Fibroblast of lung (primary cell): ENCODE measurements around the gene KAT7. TPM values are rescaled to one million over a fixed set of nuclear protein-coding genes. Genes with fewer than 3 reads are reported as not detected.

Experiments
- DNase-seq, 2 donors: peaks; one replicate each; pipeline versions ENCODE4 v3.0.0 to v3.0.0-alpha.2; 2010; ENCODE audit warnings: low read depth in 2 of 2
- H2AFZ ChIP-seq: 2 replicates; pipeline ENCODE4 v1.5.1; 2012; ENCODE audit warnings: low read length, control low read depth, inconsistent platforms
- H3K27ac ChIP-seq: 2 replicates; pipeline ENCODE4 v1.5.1; 2011; ENCODE audit warnings: low read length, control low read depth; ENCODE audit not compliant: insufficient read depth
- H3K27me3 ChIP-seq: 2 replicates; pipeline ENCODE4 v1.5.1; 2011; ENCODE audit warnings: mild to moderate bottlenecking, low read length; ENCODE audit not compliant: control insufficient read depth, insufficient read depth
- H3K36me3 ChIP-seq: 2 replicates; pipeline ENCODE4 v1.5.1; 2011; ENCODE audit warnings: low read length; ENCODE audit not compliant: control insufficient read depth, insufficient read depth
- H3K4me1 ChIP-seq: 2 replicates; pipeline ENCODE4 v1.5.1; 2011; ENCODE audit warnings: low read length; ENCODE audit not compliant: control insufficient read depth, insufficient read depth; ENCODE audit errors: extremely low read depth
- H3K4me2 ChIP-seq: 2 replicates; pipeline ENCODE4 v1.5.1; 2011; ENCODE audit warnings: low read length, control low read depth; ENCODE audit not compliant: insufficient read depth; ENCODE audit errors: extremely low read depth
- H3K4me3 ChIP-seq, 4 experiments: fragments of 200-600 bp in 1 of 4; sonication (generic) in 1 of 4; replicated peaks in 1 of 4; 2 replicates each; pipeline ENCODE4 v1.5.1; 2011 to 2016; ENCODE audit warnings: low read length in 4 of 4, low read depth in 3 of 4, mild to moderate bottlenecking in 3 of 4, control low read depth in 2 of 4, inconsistent platforms in 1 of 4, mixed read lengths in 1 of 4; ENCODE audit not compliant: insufficient read depth in 1 of 4; ENCODE audit errors: control extremely low read depth in 1 of 4
- H3K79me2 ChIP-seq: 2 replicates; pipeline ENCODE4 v1.5.1; 2012; ENCODE audit warnings: mild to moderate bottlenecking, low read length, inconsistent platforms; ENCODE audit not compliant: control insufficient read depth, insufficient read depth
- H3K9ac ChIP-seq: 2 replicates; pipeline ENCODE4 v1.5.1; 2011; ENCODE audit warnings: mild to moderate bottlenecking, low read length, control low read depth; ENCODE audit not compliant: insufficient read depth
- H3K9me3 ChIP-seq: 2 replicates; pipeline ENCODE4 v1.5.1; 2012; ENCODE audit warnings: low read depth, low read length; ENCODE audit not compliant: control insufficient read depth, insufficient read depth
- H4K20me1 ChIP-seq: 2 replicates; pipeline ENCODE4 v1.5.1; 2011; ENCODE audit warnings: low read length; ENCODE audit not compliant: control insufficient read depth, insufficient read depth; ENCODE audit errors: extremely low read depth
- EZH2 ChIP-seq: IDR thresholded peaks from 2 replicates; pipeline ENCODE4 v1.5.1; 2012; ENCODE audit warnings: low read length, control low read depth, mild to moderate bottlenecking; ENCODE audit errors: missing control alignments
- polyA plus RNA-seq, 2 donors: library from polyadenylated mRNA; depleted of rRNA in 1 of 2; stranded (reverse) in 1 of 2; unstranded in 1 of 2; fragments of >200 nt; gene quantifications; 2 replicates each; pipeline ENCODE4 v1.2.1, GENCODE V29; 2011 to 2012; ENCODE audit warnings: missing spikeins in 1 of 2
- total RNA-seq: library from RNA; depleted of rRNA; stranded (reverse); fragments of >200 nt; gene quantifications from 2 replicates; pipeline ENCODE4 v1.2.1, GENCODE V29; 2014
- TF ChIP-seq, protein P1 (sequence below), 2 donors: IDR thresholded peaks in 1 of 2; conservative IDR thresholded peaks in 1 of 2; 1 replicate in 1 of 2; 2 replicates in 1 of 2; pipeline ENCODE4 v1.5.1; 2011 to 2012; ENCODE audit warnings: low read length in 2 of 2, control low read depth in 1 of 2, inconsistent platforms in 1 of 2, low read depth in 1 of 2, mild to moderate bottlenecking in 1 of 2

The KAT7 gene
- total and polyA plus RNA-seq, 2 donors (not counting 1 experiment from before 2014, with no cell fraction given): 25.6 to 35.5 TPM

DNA sequence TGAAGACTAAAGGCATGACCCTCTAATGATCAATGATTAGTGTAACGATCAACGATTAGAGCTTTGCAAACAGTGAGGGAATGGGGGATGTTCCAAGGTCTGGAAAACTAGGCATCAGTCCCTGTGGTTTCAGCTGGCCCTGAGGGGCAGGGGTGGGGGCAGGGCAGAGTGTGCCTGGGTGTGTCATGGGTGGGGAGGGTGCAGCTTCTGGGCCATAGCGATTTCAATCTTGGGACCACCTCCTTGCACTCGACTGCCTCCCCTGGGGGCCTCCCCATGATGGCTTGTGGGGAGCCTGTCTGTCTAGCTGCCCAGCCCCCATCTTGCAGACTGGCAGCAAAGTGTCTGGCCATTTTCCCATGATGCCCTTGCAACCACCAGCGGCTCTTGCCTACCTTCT is 51.0 kb downstream of the KAT7 start:
- H3K4me1 ChIP-seq: peaks cover 12% of the 10 kb centered on the region
- TF ChIP-seq, protein P1, sequence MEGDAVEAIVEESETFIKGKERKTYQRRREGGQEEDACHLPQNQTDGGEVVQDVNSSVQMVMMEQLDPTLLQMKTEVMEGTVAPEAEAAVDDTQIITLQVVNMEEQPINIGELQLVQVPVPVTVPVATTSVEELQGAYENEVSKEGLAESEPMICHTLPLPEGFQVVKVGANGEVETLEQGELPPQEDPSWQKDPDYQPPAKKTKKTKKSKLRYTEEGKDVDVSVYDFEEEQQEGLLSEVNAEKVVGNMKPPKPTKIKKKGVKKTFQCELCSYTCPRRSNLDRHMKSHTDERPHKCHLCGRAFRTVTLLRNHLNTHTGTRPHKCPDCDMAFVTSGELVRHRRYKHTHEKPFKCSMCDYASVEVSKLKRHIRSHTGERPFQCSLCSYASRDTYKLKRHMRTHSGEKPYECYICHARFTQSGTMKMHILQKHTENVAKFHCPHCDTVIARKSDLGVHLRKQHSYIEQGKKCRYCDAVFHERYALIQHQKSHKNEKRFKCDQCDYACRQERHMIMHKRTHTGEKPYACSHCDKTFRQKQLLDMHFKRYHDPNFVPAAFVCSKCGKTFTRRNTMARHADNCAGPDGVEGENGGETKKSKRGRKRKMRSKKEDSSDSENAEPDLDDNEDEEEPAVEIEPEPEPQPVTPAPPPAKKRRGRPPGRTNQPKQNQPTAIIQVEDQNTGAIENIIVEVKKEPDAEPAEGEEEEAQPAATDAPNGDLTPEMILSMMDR (conservative IDR thresholded peaks at IDR 0.05 in 1 of 2, IDR thresholded peaks at IDR 0.05 in 1 of 2; ENCODE audit: low read depth in 1 of 2, low read length in 2 of 2): no peak
- TF ChIP-seq EZH2: no peak
- no peaks in the 10 kb centered on the region for H3K9me3 ChIP-seq
- no peak overlapping the region for H3K27ac ChIP-seq
- H4K20me1 ChIP-seq: no peaks in the 10 kb centered on the region
- H3K36me3 ChIP-seq: no peaks in the 10 kb centered on the region
- no peaks in the 10 kb centered on the region for H3K79me2 ChIP-seq
- H3K27me3 ChIP-seq: no peaks in the 10 kb centered on the region
- no peak overlapping the region for H3K4me2 ChIP-seq
- H3K4me3 ChIP-seq: no peak overlapping the region
- H3K9ac ChIP-seq: no peak overlapping the region
- DNase-seq: no peak
- no peak overlapping the region for H2AFZ ChIP-seq

DNA sequence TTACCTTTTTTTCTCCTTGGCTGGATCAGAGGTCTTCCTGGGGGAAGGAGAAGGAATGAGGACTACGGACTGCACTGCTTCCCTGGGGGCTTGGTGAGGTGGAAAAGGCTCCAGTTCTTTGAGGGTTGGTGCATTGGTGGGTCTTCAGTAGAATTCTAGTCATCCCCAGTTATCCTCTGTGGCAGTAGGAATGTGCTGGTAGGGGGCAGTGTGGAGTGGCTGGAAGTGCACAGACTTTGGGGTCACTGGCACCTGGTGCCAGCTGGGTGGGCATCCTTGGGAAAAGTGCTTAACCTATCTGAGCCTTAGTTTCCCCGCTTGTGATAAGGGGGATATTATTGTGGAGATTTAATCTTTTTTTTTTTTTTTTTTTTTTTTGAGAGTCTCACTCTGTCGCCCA is 53.1 kb downstream of the KAT7 start:
- no peak overlapping the region for H3K9ac ChIP-seq
- DNase-seq: no peak
- no peak overlapping the region for H3K27ac ChIP-seq
- no peaks in the 10 kb centered on the region for H3K36me3 ChIP-seq
- peaks cover 4% of the 10 kb centered on the region for H3K4me1 ChIP-seq
- no peak overlapping the region for H2AFZ ChIP-seq
- no peaks in the 10 kb centered on the region for H3K9me3 ChIP-seq
- no peak for TF ChIP-seq EZH2
- TF ChIP-seq, protein P1 (conservative IDR thresholded peaks at IDR 0.05 in 1 of 2, IDR thresholded peaks at IDR 0.05 in 1 of 2; ENCODE audit: low read depth in 1 of 2, low read length in 2 of 2): no peak
- no peaks in the 10 kb centered on the region for H3K79me2 ChIP-seq
- no peaks in the 10 kb centered on the region for H4K20me1 ChIP-seq
- no peak overlapping the region for H3K4me2 ChIP-seq
- no peaks in the 10 kb centered on the region for H3K27me3 ChIP-seq
- H3K4me3 ChIP-seq: no peak overlapping the region

DNA sequence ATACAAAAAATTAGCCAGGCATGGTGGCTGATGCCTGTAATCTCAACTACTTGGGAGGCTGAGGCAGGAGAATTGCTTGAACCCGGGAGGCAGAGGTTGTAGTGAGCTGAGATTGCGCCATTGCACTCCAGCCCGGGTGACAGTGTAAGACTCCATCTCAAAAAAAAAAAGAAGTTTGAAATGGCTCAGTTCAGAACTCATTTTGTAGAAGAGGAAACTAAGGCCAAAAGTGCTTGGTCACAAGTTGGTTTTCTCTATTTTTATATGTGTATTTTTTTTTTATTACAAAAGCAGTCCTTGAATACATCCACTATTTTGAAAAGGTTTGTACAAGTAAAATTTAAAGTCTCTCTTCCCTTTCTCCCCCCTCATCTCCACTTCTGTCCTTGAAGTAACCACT is 53.9 kb downstream of the KAT7 start:
- Histone ChIP-seq H3K4me2 (no peak overlapping the region), H4K20me1 (no peaks in the 10 kb centered on the region), H3K27ac (no peak overlapping the region), H3K27me3 (no peaks in the 10 kb centered on the region), H3K36me3 (no peaks in the 10 kb centered on the region), H2AFZ (no peak overlapping the region), H3K4me3 (no peak overlapping the region), H3K9me3 (no peaks in the 10 kb centered on the region), H3K79me2 (no peaks in the 10 kb centered on the region), H3K4me1 (no peaks in the 10 kb centered on the region), H3K9ac (no peak overlapping the region)
- DNase-seq: no peak
- no peak for TF ChIP-seq EZH2
- TF ChIP-seq, protein P1 (conservative IDR thresholded peaks at IDR 0.05 in 1 of 2, IDR thresholded peaks at IDR 0.05 in 1 of 2; ENCODE audit: low read depth in 1 of 2, low read length in 2 of 2): no peak
